ENCODE data around the gene FZD7. TPM values are rescaled to one million over a fixed set of nuclear protein-coding genes. Genes with fewer than 3 reads are reported as not detected.

Gene FZD7
- total RNA-seq, 4 donors from 2014 or later = 6.2 to 14.6 (median 13.3) TPM

GRCh38 chr2:202049840-202050239 lies 16.2 kb downstream of the FZD7 start:
- Histone ChIP-seq H3K36me3 (no peaks in the 10 kb centered on the region), H3K27me3 (no peaks in the 10 kb centered on the region), H3K27ac (no peak overlapping the region), H3K4me1 (no peaks in the 10 kb centered on the region), H3K4me3 (no peak overlapping the region), H3K9me3 (no peaks in the 10 kb centered on the region)
- no peak for DNase-seq
- TF ChIP-seq POLR2A (IDR thresholded peaks at IDR 0.05) (no peak), CTCF (IDR thresholded peaks at IDR 0.05) (no peak), EP300 (IDR thresholded peaks at IDR 0.05; ENCODE audit: low read depth) (no peak), POLR2AphosphoS5 (IDR thresholded peaks at IDR 0.05) (no peak)
- in situ Hi-C loops (cut with MboI; ENCODE audit: low pct_ligation_motif_present in 1 of 4, low pct_unique_long_range_greater_than_20kb in 1 of 4, low sequenced_read_pairs in 3 of 4) (no loop called here), intact Hi-C loops (cut with DNase I; ENCODE audit: low total_unique reads) (no loop called here)
- WGBS, 2 donors (ENCODE audit: low coverage in 1 of 2) = 83 to 100% methylated on average over 1 of the region's 1 CpG

GRCh38 chr2:202050652-202051051 lies 17.0 kb downstream of the FZD7 start:
- H3K4me3 ChIP-seq = no peak overlapping the region
- in situ Hi-C loops (cut with MboI; ENCODE audit: low pct_ligation_motif_present in 1 of 4, low pct_unique_long_range_greater_than_20kb in 1 of 4, low sequenced_read_pairs in 3 of 4) (no loop called here), intact Hi-C loops (cut with DNase I; ENCODE audit: low total_unique reads) (no loop called here)
- H3K27ac ChIP-seq = no peak overlapping the region
- no peaks in the 10 kb centered on the region for H3K36me3 ChIP-seq
- no peaks in the 10 kb centered on the region for H3K27me3 ChIP-seq
- no peak for TF ChIP-seq EP300 (IDR thresholded peaks at IDR 0.05; ENCODE audit: low read depth)
- TF ChIP-seq POLR2A (IDR thresholded peaks at IDR 0.05) = no peak
- no peak for TF ChIP-seq CTCF (IDR thresholded peaks at IDR 0.05)
- TF ChIP-seq POLR2AphosphoS5 (IDR thresholded peaks at IDR 0.05) = no peak
- H3K4me1 ChIP-seq = no peaks in the 10 kb centered on the region
- DNase-seq = no peak
- no peaks in the 10 kb centered on the region for H3K9me3 ChIP-seq

GRCh38 chr2:202051499-202052161 lies 18.0 kb downstream of the FZD7 start:
- no peaks in the 10 kb centered on the region for H3K4me1 ChIP-seq
- no peaks in the 10 kb centered on the region for H3K36me3 ChIP-seq
- intact Hi-C loops (cut with DNase I; ENCODE audit: low total_unique reads) = no loop called here
- no peak overlapping the region for H3K27ac ChIP-seq
- no peaks in the 10 kb centered on the region for H3K27me3 ChIP-seq
- 55 to 71% methylated on average over 3 to 8 of the region's 8 CpGs for WGBS, 2 donors (ENCODE audit: low coverage in 1 of 2)
- TF ChIP-seq CTCF (IDR thresholded peaks at IDR 0.05) = no peak
- TF ChIP-seq POLR2A (IDR thresholded peaks at IDR 0.05) = no peak
- TF ChIP-seq EP300 (IDR thresholded peaks at IDR 0.05; ENCODE audit: low read depth) = no peak
- TF ChIP-seq POLR2AphosphoS5 (IDR thresholded peaks at IDR 0.05) = no peak
- no peaks in the 10 kb centered on the region for H3K9me3 ChIP-seq
- in situ Hi-C loops (cut with MboI; ENCODE audit: low pct_ligation_motif_present in 1 of 4, low pct_unique_long_range_greater_than_20kb in 1 of 4, low sequenced_read_pairs in 3 of 4) = no loop called here
- no peak for DNase-seq
- no peak overlapping the region for H3K4me3 ChIP-seq

- Histone ChIP-seq H3K36me3 (no peaks in the 10 kb centered on the region), H3K4me3 (no peak overlapping the region), H3K9me3 (no peaks in the 10 kb centered on the region), H3K4me1 (no peaks in the 10 kb centered on the region), H3K27me3 (no peaks in the 10 kb centered on the region), H3K27ac (no peak overlapping the region)
- no peak for TF ChIP-seq POLR2A (IDR thresholded peaks at IDR 0.05)
- TF ChIP-seq CTCF (IDR thresholded peaks at IDR 0.05) = no peak
- no peak for TF ChIP-seq EP300 (IDR thresholded peaks at IDR 0.05; ENCODE audit: low read depth)
- no peak for TF ChIP-seq POLR2AphosphoS5 (IDR thresholded peaks at IDR 0.05)
- in situ Hi-C loops (cut with MboI; ENCODE audit: low pct_ligation_motif_present in 1 of 4, low pct_unique_long_range_greater_than_20kb in 1 of 4, low sequenced_read_pairs in 3 of 4) (no loop called here), intact Hi-C loops (cut with DNase I; ENCODE audit: low total_unique reads) (no loop called here)
- 67 to 81% methylated on average over 1 of the region's 1 CpG for WGBS, 2 donors (ENCODE audit: low coverage in 1 of 2)
- DNase-seq = no peak
Observed at GRCh38 chr2:202052235-202052634, 18.6 kb downstream of the FZD7 start.
